ENCODE measurements around the gene PDGFRA. TPM values are rescaled to one million over a fixed set of nuclear protein-coding genes. Genes with fewer than 3 reads are reported as not detected.
A peak's percentile ranks its signal among the peaks of the same experiment; 100 is the strongest.

PDGFRA gene
- total and polyA plus RNA-seq, 4 donors: 14.5 to 297 (median 138) TPM

- H3K36me3 ChIP-seq (ENCODE audit: control insufficient read depth in 1 of 2, insufficient read depth in 2 of 2, low read length in 1 of 2): no peaks in the 10 kb centered on the region
- H3K4me1 ChIP-seq (ENCODE audit: control insufficient read depth in 1 of 2, insufficient read depth in 2 of 2, low read length in 2 of 2): no peaks in the 10 kb centered on the region
- H3K27me3 ChIP-seq (ENCODE audit: control insufficient read depth in 1 of 2, insufficient read depth in 2 of 2, low read length in 1 of 2): no peaks in the 10 kb centered on the region
- DNase-seq (no peak), ATAC-seq (ENCODE audit: low FRiP score) (no peak)
- no peaks in the 10 kb centered on the region for H3K9me3 ChIP-seq (ENCODE audit: control insufficient read depth, low read length)
- no peak overlapping the region for H3K27ac ChIP-seq (ENCODE audit: low read depth in 1 of 2, low read length in 2 of 2)
- intact Hi-C loops (cut with DNase I): no loop called here
- H3K4me3 ChIP-seq (ENCODE audit: low read length in 2 of 2): no peak overlapping the region
- 78% methylated on average over 4 of the region's 4 CpGs for WGBS, 2 donors
These were observed 86.8 kb downstream of the PDGFRA start for GRCh38 chr4:54315561-54316538.

GRCh38 chr4:54317690-54318089 lies 88.6 kb downstream of the PDGFRA start:
- no peak for DNase-seq
- no peak for ATAC-seq (ENCODE audit: low FRiP score)
- no peaks in the 10 kb centered on the region for H3K9me3 ChIP-seq (ENCODE audit: control insufficient read depth, low read length)
- H3K4me3 ChIP-seq (ENCODE audit: low read length in 2 of 2): no peak overlapping the region
- intact Hi-C loops (cut with DNase I): no loop called here
- H3K27ac ChIP-seq (ENCODE audit: low read depth in 1 of 2, low read length in 2 of 2): no peak overlapping the region
- no peaks in the 10 kb centered on the region for H3K27me3 ChIP-seq (ENCODE audit: control insufficient read depth in 1 of 2, insufficient read depth in 2 of 2, low read length in 1 of 2)
- no peaks in the 10 kb centered on the region for H3K4me1 ChIP-seq (ENCODE audit: control insufficient read depth in 1 of 2, insufficient read depth in 2 of 2, low read length in 2 of 2)
- WGBS, 2 donors: 95 to 97% methylated on average over 2 of the region's 2 CpGs
- no peaks in the 10 kb centered on the region for H3K36me3 ChIP-seq (ENCODE audit: control insufficient read depth in 1 of 2, insufficient read depth in 2 of 2, low read length in 1 of 2)

GRCh38 chr4:54318904-54319303 lies 89.8 kb downstream of the PDGFRA start:
- ATAC-seq (ENCODE audit: low FRiP score): no peak
- DNase-seq: no peak
- intact Hi-C loops (cut with DNase I): no loop called here
- no peak overlapping the region for H3K4me3 ChIP-seq (ENCODE audit: low read length in 2 of 2)
- H3K27me3 ChIP-seq (ENCODE audit: control insufficient read depth in 1 of 2, insufficient read depth in 2 of 2, low read length in 1 of 2): no peaks in the 10 kb centered on the region
- 34 to 40% methylated on average over 5 of the region's 5 CpGs for WGBS, 2 donors
- H3K36me3 ChIP-seq (ENCODE audit: control insufficient read depth in 1 of 2, insufficient read depth in 2 of 2, low read length in 1 of 2): no peaks in the 10 kb centered on the region
- no peak overlapping the region for H3K27ac ChIP-seq (ENCODE audit: low read depth in 1 of 2, low read length in 2 of 2)
- no peaks in the 10 kb centered on the region for H3K9me3 ChIP-seq (ENCODE audit: control insufficient read depth, low read length)
- H3K4me1 ChIP-seq (ENCODE audit: control insufficient read depth in 1 of 2, insufficient read depth in 2 of 2, low read length in 2 of 2): no peaks in the 10 kb centered on the region

GRCh38 chr4:54320826-54321685 lies 92.0 kb downstream of the PDGFRA start:
- 84 to 86% methylated on average over 7 of the region's 7 CpGs for WGBS, 2 donors
- no peak overlapping the region for H3K4me3 ChIP-seq (ENCODE audit: low read length in 2 of 2)
- H3K27me3 ChIP-seq (ENCODE audit: control insufficient read depth in 1 of 2, insufficient read depth in 2 of 2, low read length in 1 of 2): no peaks in the 10 kb centered on the region
- H3K36me3 ChIP-seq (ENCODE audit: control insufficient read depth in 1 of 2, insufficient read depth in 2 of 2, low read length in 1 of 2): no peaks in the 10 kb centered on the region
- H3K9me3 ChIP-seq (ENCODE audit: control insufficient read depth, low read length): no peaks in the 10 kb centered on the region
- H3K4me1 ChIP-seq (ENCODE audit: control insufficient read depth in 1 of 2, insufficient read depth in 2 of 2, low read length in 2 of 2): no peaks in the 10 kb centered on the region
- no peak for ATAC-seq (ENCODE audit: low FRiP score)
- no peak overlapping the region for H3K27ac ChIP-seq (ENCODE audit: low read depth in 1 of 2, low read length in 2 of 2)
- intact Hi-C loops (cut with DNase I): loop anchor here (5.0 to 10.0 kb wide), 4 partner anchors 121 to 644 kb away; no protein-coding TSS in a partner anchor
- no peak for DNase-seq

GRCh38 chr4:54322818-54323417 lies 93.8 kb downstream of the PDGFRA start:
- peak in 1 of 2 donors; percentile 63 for DNase-seq
- 49 to 55% methylated on average over 10 of the region's 10 CpGs for WGBS, 2 donors
- intact Hi-C loops (cut with DNase I): loop anchor here (2.0 to 10.0 kb wide), 5 partner anchors 112 to 642 kb away; no protein-coding TSS in a partner anchor
- Histone ChIP-seq H3K4me3 (ENCODE audit: low read length in 2 of 2) (no peak overlapping the region), H3K9me3 (ENCODE audit: control insufficient read depth, low read length) (no peaks in the 10 kb centered on the region), H3K4me1 (ENCODE audit: control insufficient read depth in 1 of 2, insufficient read depth in 2 of 2, low read length in 2 of 2) (no peaks in the 10 kb centered on the region), H3K27ac (ENCODE audit: low read depth in 1 of 2, low read length in 2 of 2) (no peak overlapping the region), H3K36me3 (ENCODE audit: control insufficient read depth in 1 of 2, insufficient read depth in 2 of 2, low read length in 1 of 2) (no peaks in the 10 kb centered on the region), H3K27me3 (ENCODE audit: control insufficient read depth in 1 of 2, insufficient read depth in 2 of 2, low read length in 1 of 2) (no peaks in the 10 kb centered on the region)
- ATAC-seq (ENCODE audit: low FRiP score): peak; percentile 60

GRCh38 chr4:54330896-54331295 lies 101.8 kb downstream of the PDGFRA start:
- ATAC-seq (ENCODE audit: low FRiP score) (no peak), DNase-seq (no peak)
- H3K27me3 ChIP-seq (ENCODE audit: control insufficient read depth in 1 of 2, insufficient read depth in 2 of 2, low read length in 1 of 2): no peaks in the 10 kb centered on the region
- no peaks in the 10 kb centered on the region for H3K9me3 ChIP-seq (ENCODE audit: control insufficient read depth, low read length)
- no peak overlapping the region for H3K4me3 ChIP-seq (ENCODE audit: low read length in 2 of 2)
- no peaks in the 10 kb centered on the region for H3K36me3 ChIP-seq (ENCODE audit: control insufficient read depth in 1 of 2, insufficient read depth in 2 of 2, low read length in 1 of 2)
- H3K4me1 ChIP-seq (ENCODE audit: control insufficient read depth in 1 of 2, insufficient read depth in 2 of 2, low read length in 2 of 2): no peaks in the 10 kb centered on the region
- intact Hi-C loops (cut with DNase I): no loop called here
- WGBS, 2 donors: 93 to 97% methylated on average over 3 of the region's 3 CpGs
- H3K27ac ChIP-seq (ENCODE audit: low read depth in 1 of 2, low read length in 2 of 2): no peak overlapping the region

- Histone ChIP-seq H3K4me3 (ENCODE audit: low read length in 2 of 2) (no peak overlapping the region), H3K4me1 (ENCODE audit: control insufficient read depth in 1 of 2, insufficient read depth in 2 of 2, low read length in 2 of 2) (no peaks in the 10 kb centered on the region), H3K36me3 (ENCODE audit: control insufficient read depth in 1 of 2, insufficient read depth in 2 of 2, low read length in 1 of 2) (no peaks in the 10 kb centered on the region), H3K9me3 (ENCODE audit: control insufficient read depth, low read length) (no peaks in the 10 kb centered on the region), H3K27me3 (ENCODE audit: control insufficient read depth in 1 of 2, insufficient read depth in 2 of 2, low read length in 1 of 2) (no peaks in the 10 kb centered on the region), H3K27ac (ENCODE audit: low read depth in 1 of 2, low read length in 2 of 2) (no peak overlapping the region)
- DNase-seq (no peak), ATAC-seq (ENCODE audit: low FRiP score) (no peak)
- 77 to 78% methylated on average over 4 of the region's 4 CpGs for WGBS, 2 donors
- intact Hi-C loops (cut with DNase I): no loop called here
These were observed 103.4 kb downstream of the PDGFRA start for GRCh38 chr4:54332542-54332941.

- DNase-seq: no peak
- Histone ChIP-seq H3K4me3 (ENCODE audit: low read length in 2 of 2) (no peak overlapping the region), H3K27me3 (ENCODE audit: control insufficient read depth in 1 of 2, insufficient read depth in 2 of 2, low read length in 1 of 2) (no peaks in the 10 kb centered on the region), H3K36me3 (ENCODE audit: control insufficient read depth in 1 of 2, insufficient read depth in 2 of 2, low read length in 1 of 2) (no peaks in the 10 kb centered on the region), H3K27ac (ENCODE audit: low read depth in 1 of 2, low read length in 2 of 2) (no peak overlapping the region), H3K9me3 (ENCODE audit: control insufficient read depth, low read length) (no peaks in the 10 kb centered on the region), H3K4me1 (ENCODE audit: control insufficient read depth in 1 of 2, insufficient read depth in 2 of 2, low read length in 2 of 2) (no peaks in the 10 kb centered on the region)
- no peak for ATAC-seq (ENCODE audit: low FRiP score)
- 92 to 98% methylated on average over 2 of the region's 2 CpGs for WGBS, 2 donors
- intact Hi-C loops (cut with DNase I): no loop called here
These were observed 104.6 kb downstream of the PDGFRA start for GRCh38 chr4:54333657-54334056.

All from aorta (tissue), 5 donors.